GM12878 (cell line): ENCODE results near the gene FKTN. TPM values are rescaled to one million over a fixed set of nuclear protein-coding genes. Genes with fewer than 3 reads are reported as not detected.

ENCODE experiments used
- ATAC-seq: fragments of 200-7000 bp; cut with Tn5 transposase; 3 replicates; pipeline ENCODE4 v1.9.1; 2020; ENCODE audit warnings: mild to moderate bottlenecking, moderate library complexity
- BruUV-seq: library from RNA; stranded (reverse); fragments of 400-500 nt; replicated peaks from 2 replicates; lab custom pipeline; 2021; lab: Mats Ljungman, UMichigan
- CTCF ChIA-PET: fragments of 300-600 bp; sonication (Branson Sonifier 250); formaldehyde crosslinking; extraction: SDS; loops from one replicate; lab custom pipeline; 2021; ENCODE audit warnings: inconsistent platforms; lab: Yijun Ruan, JAX
- POLR2A ChIA-PET: fragments of 350-600 bp; formaldehyde crosslinking; extraction: SDS; loops from one replicate; lab custom pipeline; 2021; ENCODE audit warnings: inconsistent platforms; lab: Charles Lee
- RAD21 ChIA-PET: fragments of 300-600 bp; sonication (Branson Sonifier 250); formaldehyde crosslinking; loops from one replicate; lab custom pipeline; 2023; ENCODE audit warnings: antibody characterized with exemption; ENCODE audit not compliant: unreplicated experiment; lab: Charles Lee
- SMC1A ChIA-PET: fragments of 300-600 bp; sonication (Branson Sonifier 250); formaldehyde crosslinking; loops from one replicate; lab custom pipeline; 2023; ENCODE audit not compliant: unreplicated experiment, uncharacterized antibody; lab: Charles Lee
- DNase-seq: peaks from one replicate; pipeline ENCODE4 v3.0.0-alpha.2; 2011; ENCODE audit warnings: low read depth, low spot score
- FAIRE-seq: peaks from 3 replicates; lab custom pipeline; 2011; peaks lifted over from hg19 to GRCh38; lab: Jason Lieb, UNC
- H2AFZ ChIP-seq: 2 replicates; pipeline ENCODE4 v1.6.0; 2011; ENCODE audit warnings: low read depth, low read length, control low read depth; ENCODE audit not compliant: control insufficient read depth
- H3K27ac ChIP-seq: 2 replicates; pipeline ENCODE4 v1.5.1; 2011; ENCODE audit warnings: control low read depth; ENCODE audit not compliant: control insufficient read depth, insufficient read depth
- H3K27me3 ChIP-seq, 2 experiments: replicated peaks in 1 of 2; 2 replicates each; pipeline versions ENCODE4 v1.6.0 to v1.6.1; 2011; ENCODE audit warnings: low read length in 1 of 2; ENCODE audit not compliant: control insufficient read depth in 2 of 2, insufficient read depth in 2 of 2
- H3K36me3 ChIP-seq, 2 experiments: 2 replicates each; pipeline ENCODE4 v1.5.1; 2011; ENCODE audit warnings: low read length in 1 of 2; ENCODE audit not compliant: control insufficient read depth in 2 of 2, insufficient read depth in 2 of 2
- H3K4me1 ChIP-seq: 2 replicates; pipeline ENCODE4 v1.6.1; 2011; ENCODE audit warnings: mild to moderate bottlenecking, low read length, moderate library complexity, mixed read lengths; ENCODE audit not compliant: control insufficient read depth, insufficient read depth
- H3K4me2 ChIP-seq: 2 replicates; pipeline ENCODE4 v1.6.0; 2011; ENCODE audit warnings: control low read depth; ENCODE audit not compliant: control insufficient read depth, insufficient read depth
- H3K4me3 ChIP-seq: fragments of 200-600 bp; sonication (generic); 2 replicates; pipeline ENCODE4 v1.5.1; 2016
- H3K79me2 ChIP-seq: 2 replicates; pipeline ENCODE4 v1.6.0; 2011; ENCODE audit warnings: low read length; ENCODE audit not compliant: control insufficient read depth, insufficient read depth
- H3K9ac ChIP-seq: 2 replicates; pipeline ENCODE4 v1.8.0; 2011; ENCODE audit warnings: low read length, control low read depth, mixed read lengths; ENCODE audit not compliant: control insufficient read depth, insufficient read depth
- H3K9me3 ChIP-seq: replicated peaks from 3 replicates; pipeline ENCODE4 v1.5.1; 2011; ENCODE audit warnings: mild to moderate bottlenecking, low read length; ENCODE audit not compliant: control insufficient read depth, insufficient read depth
- H4K20me1 ChIP-seq: 2 replicates; pipeline ENCODE4 v1.6.0; 2011; ENCODE audit not compliant: control insufficient read depth, insufficient read depth
- KLF5 ChIP-seq: fragments of 450-650 bp; IDR thresholded peaks from 2 replicates; pipeline ENCODE4 v1.6.1; 2014; ENCODE audit warnings: mild to moderate bottlenecking; ENCODE audit not compliant: partially characterized antibody
- LARP7 ChIP-seq: fragments of 450-650 bp; IDR thresholded peaks from 2 replicates; pipeline ENCODE4 v1.6.1; 2017; ENCODE audit warnings: mild to moderate bottlenecking
- NRF1 ChIP-seq: conservative IDR thresholded peaks from 2 replicates; pipeline ENCODE4 v1.6.1; 2011; ENCODE audit warnings: mild to moderate bottlenecking, low read depth, low read length, improper control_type of control experiment
- RFX5 ChIP-seq: IDR thresholded peaks from 2 replicates; pipeline ENCODE4 v1.6.1; 2011; ENCODE audit warnings: low read depth, low read length, improper control_type of control experiment
- TCF7 ChIP-seq: IDR thresholded peaks from 2 replicates; pipeline ENCODE4 v1.6.1; 2014; ENCODE audit warnings: antibody characterized with exemption, borderline replicate concordance
- WGBS: methylation state at CpG from one replicate; pipeline ENCODE4 v1.1.6; 2016; ENCODE audit warnings: low lambda C conversion rate; ENCODE audit not compliant: insufficient replicate concordance, insufficient coverage; ENCODE audit errors: missing lambda C conversion rate; 5-methylcytosine and 5-hydroxymethylcytosine counted together
- in situ Hi-C: fragments of 300-500 bp; cut with MboI; formaldehyde crosslinking; loops from 9 replicates; pipeline ENCODE4 v1.14.3; 2018; ENCODE audit warnings: mixed read lengths
- intact Hi-C: fragments of 100-400 bp; cut with micrococcal nuclease; formaldehyde crosslinking; loops from one replicate; pipeline ENCODE4 v1.14.2; 2022; ENCODE audit not compliant: unreplicated experiment
- polyA plus RNA-seq, 11 experiments: library from polyadenylated mRNA; depleted of rRNA in 4 of 11; unstranded in 6 of 11; stranded (reverse) in 5 of 11; fragments of >200 nt; fragmentation: Nextera tagmentation in 4 of 11; fragmentation: Illumina TruSeq in 1 of 11; extraction: Ambion mirVana in 4 of 11; extraction: Trizol in 1 of 11; gene quantifications; 1 replicate in 1 of 11; 2 replicates in 10 of 11; pipeline versions ENCODE4 v1.2.1 to v1.2.3, GENCODE V29; 2011 to 2016; ENCODE audit warnings: inconsistent platforms in 2 of 11, missing spikeins in 2 of 11, low read depth in 1 of 11
- total RNA-seq, 4 experiments: library from RNA; depleted of rRNA in 3 of 4; stranded (reverse); fragments of >200 nt in 3 of 4; fragmentation: Illumina TruSeq in 1 of 4; extraction: Trizol in 1 of 4; gene quantifications; 2 replicates each; pipeline versions ENCODE4 v1.2.1 to v1.2.3, GENCODE V29; 2013 to 2021

Gene FKTN
- total and polyA plus RNA-seq, 10 of the 15 experiments (the other 5 are each of a cell fraction or from before 2014, with no cell fraction given), result 3.6 to 15.9 (median 10.6) TPM

GRCh38 chr9:105678163-105678562 is 120.2 kb downstream of the FKTN start:
- Histone ChIP-seq H3K79me2 (no peaks in the 10 kb centered on the region), H2AFZ (no peak overlapping the region), H3K4me3 (no peak overlapping the region), H3K4me1 (peaks cover 4% of the 10 kb centered on the region; the same call in 1 of the 2 replicates), H3K9me3 (no peaks in the 10 kb centered on the region; the same call in 2 of the 3 replicates), H3K4me2 (no peak overlapping the region), H3K27me3 (no peaks in the 10 kb centered on the region), H3K36me3 (no peaks in the 10 kb centered on the region), H3K27ac (no peak overlapping the region), H3K9ac (no peak overlapping the region), H4K20me1 (no peaks in the 10 kb centered on the region)
- SMC1A ChIA-PET, result interaction anchor here (1.3 kb wide), 1 partner anchor 9 kb away, joined by 3 read pairs; no protein-coding TSS in a partner anchor
- no TSS peak for BruUV-seq
- intact Hi-C loops, result no loop called here
- TF ChIP-seq LARP7, result no peak
- TF ChIP-seq KLF5, result no peak
- no peak for TF ChIP-seq RFX5
- no peak for TF ChIP-seq TCF7
- POLR2A ChIA-PET, result no interaction called here
- FAIRE-seq (no peak), ATAC-seq (no peak), DNase-seq (no peak)
- in situ Hi-C loops, result no loop called here
- RAD21 ChIA-PET, result no interaction called here
- CTCF ChIA-PET, result interaction anchor here (1.1 to 1.3 kb wide), 3 partner anchors 16 to 40 kb away, joined by 3 to 4 read pairs (median 4); partner anchors contain the start of gene TMEM38B
- WGBS, result 36% methylated on average over 1 of the region's 1 CpG

- RAD21 ChIA-PET, result no interaction called here
- H3K9ac ChIP-seq, result no peak overlapping the region
- WGBS, result 0% methylated on average over 1 of the region's 1 CpG
- CTCF ChIA-PET, result interaction anchor here (1.1 to 1.3 kb wide), 3 partner anchors 15 to 40 kb away, joined by 3 to 4 read pairs (median 4); partner anchors contain the start of gene TMEM38B
- in situ Hi-C loops, result no loop called here
- ATAC-seq, result no peak
- no peaks in the 10 kb centered on the region for H3K79me2 ChIP-seq
- H3K36me3 ChIP-seq, result no peaks in the 10 kb centered on the region
- no peak overlapping the region for H3K27ac ChIP-seq
- TF ChIP-seq NRF1, result no peak
- TF ChIP-seq, all 136 proteins: peak for 0
- intact Hi-C loops, result no loop called here
- Histone ChIP-seq H3K4me1 (peaks cover 3% of the 10 kb centered on the region; the same call in 1 of the 2 replicates), H3K9me3 (no peaks in the 10 kb centered on the region), H2AFZ (no peak overlapping the region), H4K20me1 (no peaks in the 10 kb centered on the region), H3K4me3 (no peak overlapping the region), H3K4me2 (no peak overlapping the region), H3K27me3 (no peaks in the 10 kb centered on the region)
- no peak for FAIRE-seq
- BruUV-seq, result no TSS peak
- DNase-seq, result no peak
- SMC1A ChIA-PET, result interaction anchor here (1.3 to 1.4 kb wide), 2 partner anchors 10 to 39 kb away, joined by 3 to 4 read pairs; no protein-coding TSS in a partner anchor
- POLR2A ChIA-PET, result no interaction called here
Observed at GRCh38 chr9:105678781-105679180, 120.8 kb downstream of the FKTN start.
